Adipocyte (in vitro differentiated cells): Measurements from ENCODE around the gene TMC5.
"Not testable (repeated sequence)": the region's sequence is repeated elsewhere in the genome, so short reads cannot be mapped to it uniquely, and the experiment has no call there.

ENCODE experiments used
- DNase-seq: peaks from one replicate; pipeline ENCODE4 v3.0.0-alpha.2; 2015; ENCODE audit warnings: low read depth
- H3K27me3 ChIP-seq: replicated peaks from 2 replicates; pipeline ENCODE4 v1.7.0; 2013; ENCODE audit warnings: mild to moderate bottlenecking, low read length, moderate library complexity; ENCODE audit not compliant: control insufficient read depth, insufficient read depth
- H3K36me3 ChIP-seq: 2 replicates; pipeline ENCODE4 v1.7.0; 2013; ENCODE audit warnings: low read length, mild to moderate bottlenecking, moderate library complexity; ENCODE audit not compliant: control insufficient read depth, insufficient read depth, severe bottlenecking
- H3K4me1 ChIP-seq: 2 replicates; pipeline ENCODE4 v1.7.0; 2013; ENCODE audit warnings: mild to moderate bottlenecking, low read length, moderate library complexity; ENCODE audit not compliant: control insufficient read depth, insufficient read depth
- H3K4me3 ChIP-seq: 2 replicates; pipeline ENCODE4 v1.7.0; 2013; ENCODE audit warnings: mild to moderate bottlenecking, low read length, moderate library complexity
- H3K9ac ChIP-seq: 2 replicates; pipeline ENCODE4 v1.7.0; 2013; ENCODE audit warnings: mild to moderate bottlenecking, low read length, moderate library complexity
- H3K9me3 ChIP-seq: 2 replicates; pipeline ENCODE4 v1.7.0; 2013; ENCODE audit warnings: mild to moderate bottlenecking, low read length, moderate library complexity; ENCODE audit not compliant: control insufficient read depth

The TMC5 gene

GRCh38 chr16:19384656-19385055, 33.0 kb upstream of the TMC5 start:
- Histone ChIP-seq H3K9ac (no peak overlapping the region), H3K36me3 (no peaks in the 10 kb centered on the region), H3K9me3 (peaks cover 7% of the 10 kb centered on the region), H3K4me3 (no peak overlapping the region), H3K27me3 (peaks cover 32% of the 10 kb centered on the region), H3K4me1 (no peaks in the 10 kb centered on the region)
- no peak for DNase-seq

DNA sequence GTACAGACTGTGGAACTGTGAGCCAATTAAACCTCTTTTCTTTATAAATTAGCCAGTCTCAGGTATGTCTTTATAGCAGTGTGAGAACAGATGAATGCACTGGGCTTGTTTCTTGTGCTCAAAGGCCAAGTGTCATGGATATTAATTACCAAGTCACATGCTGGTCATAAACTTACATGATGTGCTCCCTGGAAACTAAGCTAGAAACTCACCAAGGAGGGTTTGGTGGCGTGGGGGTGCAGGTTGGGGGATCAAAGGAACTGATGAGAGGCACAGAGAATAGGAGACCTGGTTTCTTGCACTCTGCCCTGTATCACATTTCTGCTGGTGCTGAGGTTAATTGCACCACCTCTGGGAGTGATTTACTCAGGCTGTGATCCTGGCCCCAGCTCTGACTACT, 31.2 kb upstream of the TMC5 start:
- no peak overlapping the region for H3K9ac ChIP-seq
- no peaks in the 10 kb centered on the region for H3K36me3 ChIP-seq
- H3K9me3 ChIP-seq, result peaks cover 7% of the 10 kb centered on the region
- H3K27me3 ChIP-seq, result peaks cover 30% of the 10 kb centered on the region
- no peaks in the 10 kb centered on the region for H3K4me1 ChIP-seq
- no peak overlapping the region for H3K4me3 ChIP-seq
- DNase-seq, result no peak

- Histone ChIP-seq H3K4me3 (no peak overlapping the region), H3K4me1 (no peaks in the 10 kb centered on the region), H3K27me3 (peaks cover 26% of the 10 kb centered on the region), H3K9ac (no peak overlapping the region), H3K9me3 (peaks cover 10% of the 10 kb centered on the region), H3K36me3 (no peaks in the 10 kb centered on the region)
- peak; percentile 18 for DNase-seq
Observed at GRCh38 chr16:19389246-19389645, 28.4 kb upstream of the TMC5 start.

- H3K36me3 ChIP-seq, H3K4me3 ChIP-seq, H3K4me1 ChIP-seq, H3K9me3 ChIP-seq, H3K9ac ChIP-seq, DNase-seq: not testable (repeated sequence)
- H3K27me3 ChIP-seq, result peaks cover 22% of the 10 kb centered on the region
Observed at GRCh38 chr16:19391185-19391776, 26.4 kb upstream of the TMC5 start.

DNA sequence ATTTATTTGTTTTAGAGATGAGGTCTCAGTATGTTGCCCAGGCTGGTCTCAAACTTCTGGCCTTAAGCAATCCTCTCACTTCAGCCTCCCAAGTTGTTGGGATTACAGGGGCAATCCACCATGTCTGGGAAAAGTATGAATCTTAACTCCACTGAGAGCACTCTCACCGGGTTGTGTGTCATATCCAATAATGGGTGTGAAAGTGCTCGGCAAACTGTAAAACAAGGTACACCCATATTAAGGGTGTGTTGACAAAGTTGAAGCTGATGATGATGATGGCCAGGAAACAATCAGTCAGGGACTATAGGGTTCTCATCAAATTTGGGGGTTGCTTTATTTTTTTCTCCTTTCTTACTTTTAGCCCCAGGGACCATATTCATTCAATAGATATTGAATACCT, 25.3 kb upstream of the TMC5 start:
- peaks cover 7% of the 10 kb centered on the region for H3K4me1 ChIP-seq
- DNase-seq, result no peak
- no peak overlapping the region for H3K4me3 ChIP-seq
- H3K27me3 ChIP-seq, result peaks cover 22% of the 10 kb centered on the region
- no peaks in the 10 kb centered on the region for H3K36me3 ChIP-seq
- no peak overlapping the region for H3K9ac ChIP-seq
- peaks cover 4% of the 10 kb centered on the region for H3K9me3 ChIP-seq

GRCh38 chr16:19393226-19394111, 24.2 kb upstream of the TMC5 start:
- no peaks in the 10 kb centered on the region for H3K36me3 ChIP-seq
- H3K4me1 ChIP-seq, result peaks cover 7% of the 10 kb centered on the region
- peaks cover 18% of the 10 kb centered on the region for H3K27me3 ChIP-seq
- peaks cover 9% of the 10 kb centered on the region for H3K9me3 ChIP-seq
- DNase-seq, result no peak
- H3K9ac ChIP-seq, result no peak overlapping the region
- H3K4me3 ChIP-seq, result no peak overlapping the region

- H3K27me3 ChIP-seq, H3K4me1 ChIP-seq, H3K36me3 ChIP-seq, DNase-seq, H3K9ac ChIP-seq, H3K4me3 ChIP-seq: not testable (repeated sequence)
- peaks cover 18% of the 10 kb centered on the region for H3K9me3 ChIP-seq
Observed at GRCh38 chr16:19395646-19396267, 21.9 kb upstream of the TMC5 start.

DNA sequence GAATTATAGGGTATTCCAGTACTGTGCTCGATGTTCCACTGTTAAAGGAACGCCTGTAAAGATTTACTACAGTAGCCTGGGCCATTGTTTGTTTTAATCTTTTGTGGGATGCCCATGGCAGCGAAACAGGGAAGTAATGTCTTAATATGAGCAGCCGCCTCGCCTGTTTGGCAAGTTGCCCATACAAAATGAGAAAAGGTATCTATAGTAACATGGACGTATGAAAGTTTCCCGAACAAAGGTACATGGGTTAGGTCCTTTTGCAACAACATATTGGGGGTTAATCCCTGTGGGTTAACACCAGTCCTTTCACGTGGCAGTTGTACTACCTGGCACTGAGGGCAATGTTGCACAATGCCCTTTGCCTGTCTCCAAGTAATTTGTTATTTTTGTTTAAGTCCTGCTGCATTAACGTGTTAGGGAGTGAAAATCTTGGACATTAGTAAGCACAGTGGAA, 21.1 kb upstream of the TMC5 start:
- Histone ChIP-seq H3K9me3 (peaks cover 25% of the 10 kb centered on the region), H3K4me3 (no peak overlapping the region), H3K27me3 (peaks cover 6% of the 10 kb centered on the region), H3K36me3 (no peaks in the 10 kb centered on the region), H3K9ac (no peak overlapping the region), H3K4me1 (peaks cover 7% of the 10 kb centered on the region)
- DNase-seq, result no peak

DNA sequence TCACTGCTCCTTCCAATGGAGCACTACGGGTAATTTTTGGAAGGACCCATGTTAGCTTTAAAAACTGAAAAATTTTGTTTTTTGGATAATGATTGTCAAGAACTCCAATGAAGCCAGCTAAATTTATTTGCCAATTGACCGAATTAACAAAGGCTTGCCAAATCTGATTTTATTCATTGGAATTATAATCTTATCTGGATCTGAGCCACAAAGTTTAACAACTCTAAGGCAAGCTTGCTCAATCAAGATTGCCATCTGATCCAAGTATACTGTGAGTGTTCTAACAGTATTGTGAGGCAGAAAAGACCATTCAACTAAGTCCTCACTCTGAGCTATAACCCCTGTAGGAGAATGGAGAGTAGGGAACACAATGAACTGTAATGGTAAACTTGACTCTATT, 20.3 kb upstream of the TMC5 start:
- not testable (repeated sequence) for H3K9ac ChIP-seq, H3K4me1 ChIP-seq, H3K4me3 ChIP-seq, H3K27me3 ChIP-seq, H3K36me3 ChIP-seq, DNase-seq
- H3K9me3 ChIP-seq, result peaks cover 32% of the 10 kb centered on the region

DNA sequence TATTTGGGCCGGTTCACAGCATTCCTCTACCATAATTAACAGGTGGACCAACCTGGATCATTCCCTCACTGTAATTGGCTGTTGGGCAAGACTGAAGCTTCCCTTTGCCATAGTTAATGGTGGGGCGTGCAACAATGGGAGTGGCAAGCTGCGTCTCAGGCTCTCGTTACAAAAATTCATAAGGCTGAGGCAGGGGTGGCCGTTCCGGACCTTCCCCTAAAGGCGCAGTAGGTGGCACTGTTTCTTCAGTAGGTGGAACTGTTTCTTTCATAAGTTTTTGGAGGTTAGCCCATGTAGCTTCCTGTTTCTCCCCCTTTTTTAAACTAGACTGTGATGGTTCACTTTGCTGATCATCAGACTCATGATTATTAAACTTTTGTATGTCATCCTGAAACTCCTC, 17.0 kb upstream of the TMC5 start:
- Histone ChIP-seq H3K9me3 (peaks cover 36% of the 10 kb centered on the region), H3K4me3 (no peak overlapping the region), H3K36me3 (no peaks in the 10 kb centered on the region), H3K27me3 (peaks cover 11% of the 10 kb centered on the region), H3K9ac (no peak overlapping the region), H3K4me1 (peaks cover 7% of the 10 kb centered on the region)
- no peak for DNase-seq

GRCh38 chr16:19406891-19407491, 10.7 kb upstream of the TMC5 start:
- Histone ChIP-seq H3K36me3 (no peaks in the 10 kb centered on the region), H3K4me1 (no peaks in the 10 kb centered on the region), H3K9me3 (peaks cover 24% of the 10 kb centered on the region), H3K9ac (no peak overlapping the region), H3K4me3 (no peak overlapping the region), H3K27me3 (peaks cover 32% of the 10 kb centered on the region)
- DNase-seq, result no peak
